Right lobe of liver (tissue), 4 donors: ENCODE data around the gene MYD88.

Source experiments
- CTCF ChIP-seq, 4 donors: fragments of 200-600 bp in 3 of 4; fragments of 450-650 bp in 1 of 4; IDR thresholded peaks; one replicate each; pipeline versions ENCODE4 v1.5.1 to v1.8.0; 2016 to 2022; ENCODE audit warnings: antibody characterized with exemption in 4 of 4, mild to moderate bottlenecking in 2 of 4
- POLR2A ChIP-seq: fragments of 450-650 bp; IDR thresholded peaks from one replicate; pipeline ENCODE4 v1.6.1; 2017; ENCODE audit warnings: antibody characterized with exemption, mild to moderate bottlenecking
- donor health status: DM: no; HTN: no; CAD: no.
- donor health status: DM: no; HTN: no; CAD: no.
- donor health status: DM: no; HTN: yes; CAD: no.

DNA sequence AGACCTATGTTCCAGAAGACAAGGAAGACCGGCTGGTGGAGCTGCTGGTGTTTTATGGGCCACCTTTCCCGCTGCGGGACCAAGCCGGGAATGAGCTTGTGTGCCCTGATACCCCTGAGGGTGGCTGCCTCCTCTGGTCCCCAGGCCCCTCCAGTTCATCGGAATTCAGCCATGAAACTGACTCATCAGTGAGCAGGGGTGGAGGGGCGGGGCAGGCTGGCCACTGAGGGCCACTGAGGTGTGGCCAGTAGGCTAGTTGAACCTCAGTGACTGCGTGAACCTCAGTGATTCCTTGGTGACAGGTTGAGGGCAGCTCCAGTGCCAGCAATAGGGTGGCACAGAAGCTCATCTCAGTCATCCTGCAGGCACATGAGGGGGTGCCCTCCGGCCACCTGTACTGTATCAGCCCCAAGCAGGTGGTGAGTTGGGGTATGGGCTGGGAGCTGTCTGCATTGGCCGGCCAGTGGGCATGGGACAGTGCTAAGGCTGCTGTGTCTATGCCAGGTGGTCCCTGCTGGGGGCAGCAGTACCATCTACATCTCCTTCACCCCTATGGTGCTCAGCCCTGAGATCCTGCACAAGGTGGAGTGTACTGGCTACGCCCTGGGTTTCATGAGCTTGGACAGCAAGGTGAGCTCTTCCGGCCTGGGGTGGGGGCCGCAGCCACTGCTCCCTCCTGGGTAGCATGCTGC, 21.8 kb upstream of the MYD88 start:
- no peak for TF ChIP-seq CTCF (IDR thresholded peaks at IDR 0.05)
- TF ChIP-seq POLR2A = peak; percentile 29
